PFSK-1 (cell line): ENCODE measurements around the gene BAHD1.

ENCODE experiments used
- FOXP2 ChIP-seq: optimal IDR thresholded peaks from 2 replicates; pipeline ENCODE3; 2011; ENCODE audit warnings: borderline replicate concordance, control low read depth, inconsistent platforms; ENCODE audit not compliant: insufficient read depth; ENCODE audit errors: extremely low read length, extremely low read depth
- POLR2AphosphoS5 ChIP-seq: IDR thresholded peaks from 2 replicates; pipeline ENCODE4 v1.6.1; 2012; ENCODE audit warnings: low read depth, mild to moderate bottlenecking, control low read depth, low read length, moderate library complexity
- REST ChIP-seq, 2 experiments: IDR thresholded peaks; 2 replicates each; pipeline versions ENCODE4 v1.6.1 to v1.8.0; 2011 to 2012; ENCODE audit warnings: low read depth in 2 of 2, low read length in 2 of 2, control low read depth in 1 of 2, inconsistent platforms in 1 of 2, mild to moderate bottlenecking in 1 of 2, moderate library complexity in 1 of 2; ENCODE audit not compliant: insufficient read depth in 1 of 2
- SIN3A ChIP-seq: IDR thresholded peaks from 2 replicates; pipeline ENCODE4 v1.6.1; 2012; ENCODE audit warnings: mild to moderate bottlenecking, low read length, moderate library complexity, borderline replicate concordance; ENCODE audit not compliant: insufficient read depth
- TAF1 ChIP-seq: IDR thresholded peaks from 2 replicates; pipeline ENCODE4 v1.6.1; 2012; ENCODE audit warnings: low read length, control low read depth, borderline replicate concordance; ENCODE audit not compliant: insufficient read depth

The BAHD1 gene

GRCh38 chr15:40487816-40488682 is 47.3 kb downstream of the BAHD1 start:
- no peak for TF ChIP-seq POLR2AphosphoS5
- TF ChIP-seq TAF1: no peak
- no peak for TF ChIP-seq SIN3A
- no peak for TF ChIP-seq FOXP2
- TF ChIP-seq REST (IDR thresholded peaks at IDR 0.05; ENCODE audit: insufficient read depth in 1 of 2, low read depth in 2 of 2, low read length in 2 of 2): no peak

GRCh38 chr15:40489274-40490175 is 48.8 kb downstream of the BAHD1 start:
- TF ChIP-seq TAF1 (no peak), POLR2AphosphoS5 (no peak), SIN3A (no peak), FOXP2 (no peak), REST (IDR thresholded peaks at IDR 0.05; ENCODE audit: insufficient read depth in 1 of 2, low read depth in 2 of 2, low read length in 2 of 2) (no peak)

GRCh38 chr15:40493089-40493840 is 52.5 kb downstream of the BAHD1 start:
- no peak for TF ChIP-seq REST (IDR thresholded peaks at IDR 0.05; ENCODE audit: insufficient read depth in 1 of 2, low read depth in 2 of 2, low read length in 2 of 2)
- no peak for TF ChIP-seq POLR2AphosphoS5
- no peak for TF ChIP-seq FOXP2
- no peak for TF ChIP-seq TAF1
- TF ChIP-seq SIN3A: no peak

GRCh38 chr15:40495516-40495915 is 54.8 kb downstream of the BAHD1 start:
- TF ChIP-seq REST (IDR thresholded peaks at IDR 0.05; ENCODE audit: insufficient read depth in 1 of 2, low read depth in 2 of 2, low read length in 2 of 2) (no peak), POLR2AphosphoS5 (no peak), FOXP2 (no peak), SIN3A (no peak), TAF1 (no peak)
